Pancreas (tissue), 10 donors: Measurements from ENCODE around the gene DOCK7. TPM values are rescaled to one million over a fixed set of nuclear protein-coding genes. Genes with fewer than 3 reads are reported as not detected.
A peak's percentile ranks its signal among the peaks of the same experiment; 100 is the strongest.

Source experiments
- ATAC-seq, 4 donors: fragments of 200-7000 bp; cut with Tn5 transposase; one replicate each; pipeline versions ENCODE4 v1.8.0 to v1.9.1; 2020; ENCODE audit warnings: mild to moderate bottlenecking in 4 of 4, moderate library complexity in 4 of 4
- DNase-seq, 6 donors: peaks; one replicate each; pipeline ENCODE4 v3.0.0-alpha.2; 2020
- FAIRE-seq: peaks from 2 replicates; lab custom pipeline; 2012; peaks lifted over from hg19 to GRCh38; lab: Jason Lieb, UNC
- H3K27ac ChIP-seq, 4 donors: fragments of 200-600 bp; sonication (generic); 1 replicate in 3 of 4; 2 replicates in 1 of 4; pipeline versions ENCODE4 v1.5.0 to v1.8.0; 2020
- H3K27me3 ChIP-seq, 4 donors: fragments of 200-600 bp; one replicate each; pipeline ENCODE4 v1.8.0; 2021
- H3K36me3 ChIP-seq, 3 donors: fragments of 200-600 bp; sonication (generic) in 1 of 3; one replicate each; pipeline versions ENCODE4 v1.5.0 to v1.8.0; 2020 to 2021
- H3K4me1 ChIP-seq, 3 donors: fragments of 200-600 bp; one replicate each; pipeline ENCODE4 v1.8.0; 2021
- H3K4me3 ChIP-seq, 4 donors: fragments of 200-600 bp; sonication (generic) in 2 of 4; one replicate each; pipeline versions ENCODE4 v1.5.0 to v1.8.0; 2020 to 2021
- H3K9me3 ChIP-seq, 4 donors: fragments of 200-600 bp; one replicate each; pipeline ENCODE4 v1.8.0; 2021
- WGBS, 2 donors: extraction: QIAGEN DNeasy Blood & Tissue Kit; methylation state at CpG; one replicate each; pipeline ENCODE4 v1.1.7; 2013; 5-methylcytosine and 5-hydroxymethylcytosine counted together
- intact Hi-C, 3 donors: fragments of 100-400 bp; cut with DNase I; formaldehyde crosslinking; loops; one replicate each; pipeline versions ENCODE4 v1.11.1 to v1.14.2; 2022
- polyA plus RNA-seq, 2 donors: library from polyadenylated mRNA; stranded (reverse); fragments of 200-250 nt; gene quantifications; one replicate each; pipeline ENCODE4 v1.2.3, GENCODE V29; 2013
- total RNA-seq, 6 donors: library from RNA; stranded (reverse); fragmentation: NEBNext Ultra II Directional in 4 of 6; extraction: Animal tissue kit (Norgen Biotek cat#: 25700) in 4 of 6; gene quantifications; one replicate each; pipeline versions ENCODE4 v1.2.1 to v1.2.4, GENCODE V29; 2021 to 2023
- TF ChIP-seq, protein P1 (sequence below), 4 donors: fragments of 200-600 bp; sonication (generic) in 3 of 4; IDR thresholded peaks; one replicate each; pipeline versions ENCODE4 v1.5.0 to v1.8.0; 2021; ENCODE audit warnings: antibody characterized with exemption in 4 of 4
- donor health status: healthy with polysubstance abuse.
- donor health status: DM: no; HTN: no; CAD: no; lungs with moderate emphysema.
- donor health status: DM: no; HTN: no; CAD: no.
- donor health status: control.
- donor health status: control.
- donor health status: Bipolar disorder and iron deficiency.
- donor health status: DM: yes; HTN: yes; CAD: no.
- donor health status: DM: no; HTN: no; CAD: no.
- donor health status: DM: no; HTN: no; CAD: no.
- donor health status: DM: yes; HTN: yes; CAD: no.

DOCK7 gene
- total and polyA plus RNA-seq, 8 donors: 4.4 to 22.5 (median 12.8) TPM

- DNase-seq: no peak
- intact Hi-C loops: no loop called here
- peaks cover 0 to 17% (median 15%) of the 10 kb centered on the region in 3 donors for H3K4me1 ChIP-seq
- no peak for ATAC-seq
- H3K36me3 ChIP-seq: no peaks in the 10 kb centered on the region
- H3K9me3 ChIP-seq: no peaks in the 10 kb centered on the region
- FAIRE-seq: no peak
- H3K27me3 ChIP-seq: no peaks in the 10 kb centered on the region
- H3K4me3 ChIP-seq: no peak overlapping the region
- H3K27ac ChIP-seq: no peak overlapping the region
- TF ChIP-seq, protein P1, sequence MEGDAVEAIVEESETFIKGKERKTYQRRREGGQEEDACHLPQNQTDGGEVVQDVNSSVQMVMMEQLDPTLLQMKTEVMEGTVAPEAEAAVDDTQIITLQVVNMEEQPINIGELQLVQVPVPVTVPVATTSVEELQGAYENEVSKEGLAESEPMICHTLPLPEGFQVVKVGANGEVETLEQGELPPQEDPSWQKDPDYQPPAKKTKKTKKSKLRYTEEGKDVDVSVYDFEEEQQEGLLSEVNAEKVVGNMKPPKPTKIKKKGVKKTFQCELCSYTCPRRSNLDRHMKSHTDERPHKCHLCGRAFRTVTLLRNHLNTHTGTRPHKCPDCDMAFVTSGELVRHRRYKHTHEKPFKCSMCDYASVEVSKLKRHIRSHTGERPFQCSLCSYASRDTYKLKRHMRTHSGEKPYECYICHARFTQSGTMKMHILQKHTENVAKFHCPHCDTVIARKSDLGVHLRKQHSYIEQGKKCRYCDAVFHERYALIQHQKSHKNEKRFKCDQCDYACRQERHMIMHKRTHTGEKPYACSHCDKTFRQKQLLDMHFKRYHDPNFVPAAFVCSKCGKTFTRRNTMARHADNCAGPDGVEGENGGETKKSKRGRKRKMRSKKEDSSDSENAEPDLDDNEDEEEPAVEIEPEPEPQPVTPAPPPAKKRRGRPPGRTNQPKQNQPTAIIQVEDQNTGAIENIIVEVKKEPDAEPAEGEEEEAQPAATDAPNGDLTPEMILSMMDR (IDR thresholded peaks at IDR 0.05): no peak
- WGBS, 2 donors: 76 to 89% methylated on average over 1 of the region's 1 CpG
Observed at GRCh38 chr1:62673629-62674028, 14.6 kb downstream of the DOCK7 start.

- FAIRE-seq: peak; percentile 20
- no peak for DNase-seq
- H3K4me3 ChIP-seq: no peak overlapping the region
- TF ChIP-seq, protein P1 (IDR thresholded peaks at IDR 0.05): no peak
- H3K4me1 ChIP-seq: peaks cover 0 to 17% (median 15%) of the 10 kb centered on the region in 3 donors
- no peak overlapping the region for H3K27ac ChIP-seq
- no peaks in the 10 kb centered on the region for H3K36me3 ChIP-seq
- WGBS, 2 donors: 47 to 52% methylated on average over 1 of the region's 1 CpG
- no peak for ATAC-seq
- no peaks in the 10 kb centered on the region for H3K9me3 ChIP-seq
- intact Hi-C loops: no loop called here
- H3K27me3 ChIP-seq: no peaks in the 10 kb centered on the region
Observed at GRCh38 chr1:62672029-62672428, 16.2 kb downstream of the DOCK7 start.

GRCh38 chr1:62654744-62655143 lies 33.4 kb downstream of the DOCK7 start:
- FAIRE-seq: no peak
- no peak for DNase-seq
- H3K4me3 ChIP-seq: no peak overlapping the region
- TF ChIP-seq, protein P1 (IDR thresholded peaks at IDR 0.05): no peak
- peaks cover 0 to 9% (median 0%) of the 10 kb centered on the region in 3 donors for H3K36me3 ChIP-seq
- H3K9me3 ChIP-seq: no peaks in the 10 kb centered on the region
- no peaks in the 10 kb centered on the region for H3K27me3 ChIP-seq
- intact Hi-C loops: no loop called here
- no peaks in the 10 kb centered on the region for H3K4me1 ChIP-seq
- H3K27ac ChIP-seq: no peak overlapping the region
- WGBS, 2 donors: 67 to 68% methylated on average over 1 of the region's 1 CpG
- ATAC-seq: no peak

DNA sequence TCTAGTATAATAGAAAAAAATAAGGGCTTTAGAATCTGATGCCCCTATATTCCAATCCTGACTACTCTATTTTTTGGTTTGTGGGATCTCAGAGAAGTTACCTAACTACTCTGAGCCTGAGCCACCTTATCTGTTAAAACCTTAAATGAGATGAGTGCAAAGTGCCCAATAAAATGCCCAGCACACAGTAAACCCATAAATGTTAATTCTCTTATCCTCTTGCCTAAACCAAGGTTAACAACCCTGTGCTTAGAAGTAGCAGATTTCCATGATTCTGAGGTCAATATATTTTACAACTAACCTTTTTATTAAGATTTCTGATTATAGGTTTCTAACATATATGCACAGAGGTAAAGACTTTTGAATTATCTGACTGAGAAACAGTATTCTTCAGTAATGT lies 35.8 kb downstream of the DOCK7 start:
- peaks cover 0 to 9% (median 0%) of the 10 kb centered on the region in 3 donors for H3K36me3 ChIP-seq
- H3K9me3 ChIP-seq: no peaks in the 10 kb centered on the region
- H3K27ac ChIP-seq: no peak overlapping the region
- ATAC-seq: no peak
- no peak overlapping the region for H3K4me3 ChIP-seq
- DNase-seq: no peak
- TF ChIP-seq, protein P1 (IDR thresholded peaks at IDR 0.05): no peak
- intact Hi-C loops: no loop called here
- FAIRE-seq: no peak
- H3K27me3 ChIP-seq: no peaks in the 10 kb centered on the region
- no peaks in the 10 kb centered on the region for H3K4me1 ChIP-seq

GRCh38 chr1:62643283-62643682 lies 44.9 kb downstream of the DOCK7 start:
- H3K27me3 ChIP-seq: no peaks in the 10 kb centered on the region
- TF ChIP-seq, protein P1 (IDR thresholded peaks at IDR 0.05): no peak
- DNase-seq (no peak), ATAC-seq (no peak), FAIRE-seq (no peak)
- H3K4me1 ChIP-seq: no peaks in the 10 kb centered on the region
- H3K36me3 ChIP-seq: peaks cover 0 to 7% (median 0%) of the 10 kb centered on the region in 3 donors
- intact Hi-C loops: no loop called here
- no peak overlapping the region for H3K27ac ChIP-seq
- no peaks in the 10 kb centered on the region for H3K9me3 ChIP-seq
- no peak overlapping the region for H3K4me3 ChIP-seq
- WGBS, 2 donors: 100% methylated on average over 1 of the region's 1 CpG
